Bronchial epithelial cell (primary cell): ENCODE data around the gene UCK1. TPM values are rescaled to one million over a fixed set of nuclear protein-coding genes. Genes with fewer than 3 reads are reported as not detected.
A peak's percentile ranks its signal among the peaks of the same experiment; 100 is the strongest.

Experiments used
- DNase-seq: peaks from one replicate; pipeline ENCODE4 v3.0.0-alpha.2; 2010; ENCODE audit warnings: low read depth
- FAIRE-seq: peaks from 2 replicates; lab custom pipeline; 2011; peaks lifted over from hg19 to GRCh38; lab: Jason Lieb, UNC
- H3K27me3 ChIP-seq: 2 replicates; pipeline ENCODE4 v1.5.1; 2011; ENCODE audit warnings: low read length; ENCODE audit not compliant: control insufficient read depth, insufficient read depth
- H3K36me3 ChIP-seq: 2 replicates; pipeline ENCODE4 v1.5.1; 2011; ENCODE audit warnings: low read length; ENCODE audit not compliant: control insufficient read depth, insufficient read depth
- H3K4me3 ChIP-seq: 2 replicates; pipeline ENCODE4 v1.5.1; 2011; ENCODE audit warnings: mild to moderate bottlenecking, low read depth, low read length, control low read depth
- CTCF ChIP-seq: IDR thresholded peaks from 2 replicates; pipeline ENCODE4 v1.5.1; 2011; ENCODE audit warnings: mild to moderate bottlenecking, moderate library complexity, low read length, control low read depth, inconsistent platforms; ENCODE audit not compliant: insufficient read depth, severe bottlenecking
- total RNA-seq: library from RNA; depleted of rRNA; stranded (reverse); fragments of >200 nt; gene quantifications from 2 replicates; pipeline ENCODE4 v1.2.1, GENCODE V29; 2014

The UCK1 gene
- total RNA-seq, 1 donor from 2014 or later: 15.0 TPM

- TF ChIP-seq CTCF: no peak
- no peaks in the 10 kb centered on the region for H3K27me3 ChIP-seq
- H3K4me3 ChIP-seq: no peak overlapping the region
- peaks cover 59% of the 10 kb centered on the region for H3K36me3 ChIP-seq
- FAIRE-seq: peak; percentile 85
- no peak for DNase-seq
Observed at GRCh38 chr9:131490514-131490913, 40.5 kb downstream of the UCK1 start.

- Histone ChIP-seq H3K36me3 (peaks cover 66% of the 10 kb centered on the region), H3K4me3 (no peak overlapping the region), H3K27me3 (no peaks in the 10 kb centered on the region)
- no peak for TF ChIP-seq CTCF
- DNase-seq (no peak), FAIRE-seq (no peak)
Observed at GRCh38 chr9:131487621-131488031, 43.4 kb downstream of the UCK1 start.

DNA sequence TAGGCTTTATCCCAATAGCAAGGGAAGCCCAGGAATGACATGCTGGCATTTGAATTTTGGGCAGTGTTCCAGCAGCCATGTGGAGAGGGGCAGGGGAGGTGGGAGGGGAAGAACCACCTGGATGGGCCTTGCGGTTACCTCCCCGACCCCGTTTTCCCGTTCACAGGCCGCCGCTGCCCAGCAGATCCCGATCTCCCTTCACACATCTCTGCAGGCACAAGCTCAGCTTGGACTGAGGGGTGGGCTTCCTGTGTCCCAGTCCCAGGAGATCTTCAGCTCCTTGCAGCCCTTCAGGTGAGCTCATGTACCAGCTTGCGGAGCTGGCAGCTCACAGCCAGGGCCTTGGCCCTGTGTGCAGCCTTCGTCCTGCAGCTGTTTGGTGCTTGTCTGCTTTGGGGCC lies 44.1 kb downstream of the UCK1 start:
- H3K36me3 ChIP-seq: peaks cover 68% of the 10 kb centered on the region
- no peaks in the 10 kb centered on the region for H3K27me3 ChIP-seq
- FAIRE-seq: no peak
- no peak overlapping the region for H3K4me3 ChIP-seq
- no peak for TF ChIP-seq CTCF
- no peak for DNase-seq

DNA sequence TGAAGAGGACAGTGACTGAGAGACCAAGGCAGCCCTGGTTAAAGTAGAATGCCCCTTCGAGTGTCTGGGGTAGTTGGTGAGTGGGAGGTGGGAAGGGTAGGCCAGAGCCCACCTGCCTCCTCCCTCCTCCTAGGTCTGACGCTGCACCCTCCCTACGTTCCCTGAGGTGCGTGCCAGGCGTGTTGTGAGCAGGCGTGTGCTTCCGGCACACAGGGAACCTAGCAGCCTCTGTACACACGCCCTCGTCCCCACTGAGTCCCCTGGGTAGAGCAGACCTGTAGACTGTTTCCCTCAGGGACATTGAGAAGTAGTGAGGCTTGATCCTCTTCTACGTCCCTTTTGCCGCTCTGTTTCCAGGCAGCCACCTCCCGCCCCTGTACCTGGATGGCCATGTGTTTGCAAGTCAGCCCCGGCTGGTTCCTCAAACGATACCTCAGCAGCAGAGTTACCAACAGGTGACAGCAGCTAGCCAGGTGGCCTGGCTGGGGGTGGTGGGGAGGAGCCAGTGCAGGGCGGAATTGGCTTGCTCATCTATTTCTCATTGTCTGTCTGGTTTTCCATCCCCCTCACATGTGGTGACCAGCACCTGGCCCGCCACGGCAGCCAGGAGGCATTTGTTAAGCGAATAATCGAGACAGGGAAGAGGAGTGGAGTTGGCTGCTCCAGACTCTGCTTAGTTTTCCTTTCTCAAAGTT lies 45.2 kb downstream of the UCK1 start:
- no peak overlapping the region for H3K4me3 ChIP-seq
- peaks cover 67% of the 10 kb centered on the region for H3K36me3 ChIP-seq
- TF ChIP-seq CTCF: no peak
- H3K27me3 ChIP-seq: no peaks in the 10 kb centered on the region
- FAIRE-seq (no peak), DNase-seq (no peak)

- peaks cover 63% of the 10 kb centered on the region for H3K36me3 ChIP-seq
- TF ChIP-seq CTCF: no peak
- FAIRE-seq: no peak
Observed at GRCh38 chr9:131485206-131485605, 45.9 kb downstream of the UCK1 start.

More at GRCh38 chr9:131485206-131485605, 45.9 kb downstream of the UCK1 start:
- DNase-seq: no peak
- no peaks in the 10 kb centered on the region for H3K27me3 ChIP-seq
- H3K4me3 ChIP-seq: no peak overlapping the region
